ENCODE data around the gene MGAT5.

MGAT5 gene

DNA sequence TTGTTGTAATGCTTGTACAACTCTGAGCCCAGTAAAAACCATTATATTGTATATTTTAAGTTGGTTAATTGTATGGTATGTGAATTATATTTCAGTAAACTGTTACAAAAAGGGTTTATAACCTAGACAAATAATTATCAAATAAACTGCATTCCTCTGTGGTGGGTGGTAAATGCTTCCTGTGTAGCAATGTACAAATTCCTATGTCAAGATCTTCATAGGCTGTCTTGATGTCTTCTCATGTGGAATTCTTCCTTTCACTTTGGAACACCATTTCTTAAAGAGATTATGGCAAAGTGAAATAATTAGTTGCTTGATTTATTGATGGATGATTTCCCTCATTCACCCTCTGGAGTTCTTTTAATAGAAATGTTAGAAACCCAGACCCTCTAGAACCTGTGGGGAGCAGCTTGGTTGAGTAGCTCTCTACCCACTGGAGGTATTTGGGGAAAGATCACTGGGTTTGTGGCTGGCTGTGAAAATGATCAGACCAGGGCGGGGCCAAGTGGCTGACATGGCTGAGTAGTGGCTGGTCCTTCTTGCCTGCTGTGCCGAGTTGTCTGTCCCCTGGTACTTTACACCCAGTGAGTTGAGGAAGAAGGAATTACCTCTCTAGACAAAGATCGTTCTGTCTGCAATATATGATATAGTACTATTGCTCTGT is 22.4 kb upstream of the MGAT5 start:
- DNase-seq = no peak

DNA sequence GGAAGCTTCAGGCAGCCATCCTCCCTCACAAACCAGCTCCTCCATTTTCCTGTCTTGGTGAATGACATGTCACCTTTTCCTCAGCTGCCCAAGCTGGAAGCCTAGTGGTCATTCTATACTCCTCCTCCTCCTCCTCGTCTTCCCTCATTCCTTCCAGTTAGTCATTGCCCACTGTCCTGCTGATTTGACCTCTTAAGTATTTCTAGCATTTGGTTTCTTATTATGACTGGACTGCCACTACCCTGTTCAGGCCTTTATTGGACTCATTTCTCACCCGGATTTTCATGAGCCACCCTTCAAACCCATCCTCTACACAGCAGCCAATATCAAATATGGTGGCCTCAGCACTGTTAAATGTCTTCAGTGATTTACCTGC is 21.9 kb upstream of the MGAT5 start:
- no peak for DNase-seq

DNA sequence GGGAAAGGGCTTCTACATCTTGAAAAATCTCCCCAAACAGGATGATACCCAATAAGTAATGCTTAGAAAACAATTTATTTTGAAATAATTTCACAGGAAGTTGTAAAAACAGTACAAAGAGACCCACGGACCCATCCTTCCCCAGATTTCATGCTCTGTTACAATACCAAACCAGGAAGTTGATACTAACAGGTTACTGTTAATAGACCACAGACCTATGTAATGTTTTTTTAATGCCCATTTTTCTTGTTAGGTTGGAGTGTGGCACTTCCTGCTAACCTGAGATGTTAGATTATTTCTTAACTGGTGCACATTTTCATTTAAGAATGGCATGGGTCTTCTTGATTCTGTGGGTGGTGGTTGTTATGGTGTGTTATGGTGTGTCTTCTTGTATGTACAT is 21.4 kb upstream of the MGAT5 start:
- no peak for DNase-seq

DNA sequence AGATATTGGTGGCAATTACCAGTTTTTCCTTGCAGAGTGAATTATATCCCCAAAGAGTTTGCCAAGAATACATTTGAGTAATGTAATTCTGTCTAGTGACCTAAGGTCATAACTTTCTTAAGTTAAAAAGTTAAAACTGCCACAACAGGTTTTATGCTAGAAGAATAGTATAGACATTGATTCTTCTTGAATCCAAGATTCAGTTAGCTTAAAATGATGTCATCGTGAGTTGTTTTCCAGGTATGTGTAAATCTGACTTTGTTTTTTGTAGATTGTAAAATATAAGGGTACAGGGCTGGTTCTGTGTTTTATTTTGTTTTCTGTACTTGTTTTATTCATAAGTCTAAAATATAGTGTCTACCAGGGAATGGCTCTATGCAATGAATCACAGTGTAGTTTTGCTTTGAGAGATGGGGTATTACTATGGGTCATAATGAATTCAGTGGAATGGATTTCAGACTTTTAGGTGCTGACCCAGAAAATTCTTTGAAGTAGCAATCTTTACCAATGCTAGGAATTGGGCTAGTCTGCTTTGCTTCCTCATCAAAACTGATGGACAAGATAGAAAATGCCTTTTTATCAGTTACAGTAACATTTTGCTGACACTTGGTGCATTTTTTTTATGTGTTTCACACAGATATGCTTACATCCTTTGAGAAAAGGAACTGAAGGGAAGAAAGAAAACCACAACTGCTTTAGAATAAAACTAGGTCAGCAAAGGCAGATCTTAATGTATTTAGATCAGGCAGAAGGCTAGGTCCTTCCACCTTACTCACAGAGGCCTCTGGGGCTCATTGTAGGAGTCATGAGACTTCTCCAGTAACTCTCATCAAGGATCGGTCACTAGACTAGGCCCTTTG is 20.8 kb upstream of the MGAT5 start:
- DNase-seq = peak; percentile 53

DNA sequence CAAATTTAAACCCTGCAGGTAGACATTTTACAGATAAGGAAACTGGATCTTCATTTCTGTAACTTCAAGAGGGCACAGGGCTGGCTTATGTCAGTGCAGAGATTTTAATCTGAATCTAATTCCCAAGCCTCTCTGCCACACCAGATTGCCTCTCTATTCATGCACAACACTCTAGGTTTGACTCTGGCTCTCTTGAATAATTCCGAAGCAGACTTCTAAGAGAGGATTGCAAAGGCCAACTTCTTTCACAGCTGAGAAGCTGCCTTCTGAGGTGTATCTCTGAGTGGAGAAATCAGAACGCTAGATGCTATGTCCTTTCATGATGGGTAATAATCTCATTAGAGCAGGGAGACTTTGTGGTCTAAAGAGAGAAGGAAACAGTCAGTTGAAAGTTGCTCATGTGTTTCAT is 20.1 kb upstream of the MGAT5 start:
- DNase-seq = no peak

DNA sequence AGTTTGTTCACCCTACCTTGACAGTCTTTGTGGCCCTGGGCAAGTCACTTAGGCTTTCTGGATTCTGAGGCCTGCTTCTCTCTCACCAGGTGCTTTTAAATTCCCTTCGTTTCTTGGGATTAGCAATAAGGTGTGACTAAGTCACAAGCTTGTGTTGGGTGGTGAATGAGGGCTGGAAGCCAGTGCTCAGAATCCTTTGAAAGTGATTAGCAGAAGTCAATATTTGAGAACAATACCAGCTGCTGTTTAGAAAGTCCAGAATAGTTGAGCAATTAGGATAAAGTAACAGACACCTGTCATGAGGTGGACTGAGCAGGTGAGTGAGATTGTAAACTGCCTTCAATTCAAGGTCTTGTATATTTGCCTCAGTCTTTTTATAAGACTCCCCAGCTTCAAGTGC is 19.3 kb upstream of the MGAT5 start:
- no peak for DNase-seq

DNA sequence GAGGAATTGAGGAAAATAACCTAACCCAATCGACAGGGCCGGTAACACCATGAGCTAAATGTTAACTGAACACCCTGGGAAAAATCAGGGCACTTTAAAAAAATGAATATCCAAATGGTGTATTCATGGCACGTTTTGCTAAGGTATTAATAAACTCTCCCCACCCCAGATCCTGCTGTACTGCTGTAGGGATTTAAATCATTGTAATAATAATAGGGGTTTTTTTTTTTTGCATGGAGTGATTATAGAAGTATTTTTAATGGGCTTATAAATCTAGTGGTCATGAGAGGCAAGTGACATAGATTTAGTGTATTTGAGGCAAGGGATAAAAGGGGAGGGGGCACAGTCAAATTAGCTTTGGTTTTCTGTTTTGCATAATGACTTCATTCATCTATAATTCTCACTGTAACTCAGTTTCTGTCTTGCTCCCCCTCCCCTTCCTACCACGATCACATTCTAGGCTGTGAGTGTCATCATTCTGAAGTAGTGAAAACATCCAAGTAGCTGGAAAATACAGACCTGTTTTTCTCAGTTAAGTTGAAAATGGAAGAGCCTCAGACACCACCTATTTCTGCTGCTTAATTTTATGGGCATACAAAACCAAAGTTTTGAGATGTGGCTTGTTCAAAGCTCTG is 18.2 kb upstream of the MGAT5 start:
- no peak for DNase-seq

DNA sequence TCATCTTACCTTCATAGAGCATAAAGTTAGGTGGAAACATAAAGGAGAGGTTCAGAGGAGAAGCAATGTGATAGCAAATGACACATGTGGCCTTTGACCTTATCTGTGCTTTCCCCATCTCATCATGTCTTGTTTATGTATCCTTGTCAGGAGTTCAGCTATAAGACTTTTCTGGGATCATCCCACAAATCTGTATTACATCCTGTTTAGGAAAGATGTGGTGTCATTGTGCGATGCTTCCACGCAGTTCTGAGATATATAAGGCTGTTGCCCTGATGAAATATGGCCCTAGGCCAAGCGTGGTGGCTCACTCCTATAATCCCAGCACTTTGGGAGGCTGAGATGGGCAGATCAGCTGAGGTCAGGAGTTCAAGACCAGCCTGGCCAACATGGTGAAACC is 15.5 kb upstream of the MGAT5 start:
- DNase-seq = no peak

DNA sequence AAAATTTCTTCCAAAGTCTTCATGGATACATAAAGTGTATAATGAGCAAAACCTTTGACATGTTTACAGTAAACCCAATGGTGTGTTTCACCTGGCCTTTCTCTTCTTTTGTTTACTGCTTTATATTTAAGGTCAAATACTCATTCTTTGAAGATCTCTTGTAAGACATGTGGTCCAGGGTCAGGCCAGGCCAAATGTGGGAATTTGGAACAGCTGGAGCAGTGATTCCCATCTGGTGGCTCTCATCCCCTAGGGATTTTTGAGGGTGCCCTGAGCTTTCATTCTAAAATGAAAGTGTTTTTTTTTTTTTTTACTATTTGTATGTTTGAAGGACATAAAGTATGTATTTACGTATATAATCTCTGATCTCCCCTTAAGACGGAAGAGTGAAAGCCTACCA is 13.8 kb upstream of the MGAT5 start:
- no peak for DNase-seq

DNA sequence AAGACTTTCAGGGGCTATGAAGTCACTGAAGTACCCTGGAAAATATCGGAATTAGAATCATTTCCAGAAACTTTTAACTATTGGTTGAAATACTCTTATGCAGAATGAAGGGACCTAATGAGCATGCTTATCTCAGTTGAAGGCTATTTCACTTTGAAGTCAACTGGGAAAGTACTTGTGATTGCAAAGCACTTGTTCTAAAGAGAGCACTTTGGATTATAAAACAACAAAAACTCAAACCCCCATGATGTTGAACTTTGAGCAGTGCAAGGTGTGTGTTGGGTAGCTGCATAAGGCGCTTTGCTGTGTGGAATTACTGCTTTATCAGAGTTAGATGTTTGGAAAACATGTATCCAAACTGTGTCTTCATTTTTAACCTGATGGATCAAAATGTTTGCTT is 12.0 kb upstream of the MGAT5 start:
- DNase-seq = no peak

DNA sequence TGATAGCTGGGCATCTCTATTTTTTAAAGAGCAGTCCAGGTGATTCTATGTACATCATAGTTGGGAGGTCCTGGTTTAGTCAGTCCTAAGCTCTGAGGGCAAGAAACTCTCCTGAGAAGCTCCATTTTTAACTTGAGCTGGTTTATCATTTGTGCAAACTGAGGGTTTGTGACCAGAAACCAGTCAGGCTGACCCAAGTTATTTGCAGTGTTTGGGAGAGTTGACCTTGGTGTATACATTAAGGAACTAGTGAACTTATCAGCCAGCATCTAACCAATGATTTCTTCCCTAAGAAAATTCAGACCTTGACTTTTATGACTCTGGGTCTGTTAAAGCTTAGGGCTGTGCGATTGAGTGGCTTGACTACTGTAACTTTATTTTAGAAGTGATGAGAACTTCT is 10.6 kb upstream of the MGAT5 start:
- DNase-seq = no peak

DNA sequence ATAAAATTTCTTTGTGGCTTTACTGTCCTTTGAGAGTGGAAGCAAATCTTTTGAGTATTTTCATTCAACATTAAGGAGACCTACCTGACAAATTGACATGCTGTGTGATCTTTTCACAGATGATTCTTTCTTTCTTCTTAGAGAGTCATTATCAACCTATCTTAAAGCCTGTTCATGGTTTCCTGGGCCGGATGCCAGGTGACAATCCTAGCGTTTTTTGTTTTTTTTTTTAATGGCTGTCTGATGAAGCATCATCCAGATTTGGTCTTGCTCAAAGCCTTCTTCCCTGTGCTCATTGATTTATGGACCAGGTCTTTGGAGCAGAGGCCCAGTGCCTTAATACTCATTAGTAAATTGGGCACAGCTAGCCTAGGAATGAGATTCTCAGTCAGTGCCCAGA is 9.8 kb upstream of the MGAT5 start:
- peak; percentile 67 for DNase-seq

DNA sequence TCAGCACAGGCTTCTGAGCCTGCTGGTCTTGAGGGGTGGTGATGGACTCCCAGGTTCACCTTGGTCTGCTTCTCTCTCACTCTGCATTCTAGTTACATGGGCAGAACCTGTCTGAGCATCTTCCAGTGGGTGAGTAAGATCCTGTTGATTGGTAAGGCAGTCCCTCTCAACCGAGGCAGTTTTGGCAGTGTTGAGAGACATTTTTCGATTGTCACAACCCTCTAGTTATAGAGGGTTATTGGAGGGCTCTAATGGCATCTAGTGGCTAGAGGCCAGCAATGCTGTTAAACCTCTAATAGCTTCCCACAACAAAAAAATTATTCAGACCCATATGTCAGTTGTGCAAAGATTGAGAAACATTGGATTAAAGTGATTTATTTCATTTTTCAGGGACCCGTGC is 9.3 kb upstream of the MGAT5 start:
- DNase-seq = peak; percentile 33

DNA sequence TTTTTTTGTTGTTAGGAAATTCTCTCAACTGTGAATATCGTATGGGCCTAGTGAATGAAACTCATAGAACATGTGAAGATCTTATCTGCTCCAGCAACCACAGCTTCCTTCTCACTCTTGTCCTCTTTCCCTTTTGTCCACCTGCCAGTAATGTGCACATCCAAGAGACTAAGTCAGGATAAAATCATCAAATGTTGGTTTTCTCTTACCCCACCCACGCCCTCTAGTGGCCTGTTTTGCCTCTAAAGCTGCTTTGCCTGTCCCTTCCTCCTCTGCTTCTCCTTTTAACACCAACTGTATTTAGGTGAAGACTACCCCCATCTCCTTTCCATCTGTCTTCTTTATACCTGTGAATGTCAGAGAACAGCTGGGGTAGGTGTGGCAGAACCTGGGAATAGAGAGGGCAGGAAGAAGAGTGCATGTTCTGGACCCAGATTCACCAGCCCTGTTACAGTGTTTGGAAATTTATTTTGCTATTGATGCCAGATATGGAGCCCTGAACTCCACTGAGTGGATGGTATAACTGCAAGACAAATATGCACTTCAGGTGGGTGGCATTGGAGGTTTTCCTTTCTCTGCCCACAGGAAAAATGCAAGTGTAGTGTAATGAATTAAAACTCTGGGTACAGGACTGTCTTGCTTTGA is 8.4 kb upstream of the MGAT5 start:
- peak; percentile 88 for DNase-seq

DNA sequence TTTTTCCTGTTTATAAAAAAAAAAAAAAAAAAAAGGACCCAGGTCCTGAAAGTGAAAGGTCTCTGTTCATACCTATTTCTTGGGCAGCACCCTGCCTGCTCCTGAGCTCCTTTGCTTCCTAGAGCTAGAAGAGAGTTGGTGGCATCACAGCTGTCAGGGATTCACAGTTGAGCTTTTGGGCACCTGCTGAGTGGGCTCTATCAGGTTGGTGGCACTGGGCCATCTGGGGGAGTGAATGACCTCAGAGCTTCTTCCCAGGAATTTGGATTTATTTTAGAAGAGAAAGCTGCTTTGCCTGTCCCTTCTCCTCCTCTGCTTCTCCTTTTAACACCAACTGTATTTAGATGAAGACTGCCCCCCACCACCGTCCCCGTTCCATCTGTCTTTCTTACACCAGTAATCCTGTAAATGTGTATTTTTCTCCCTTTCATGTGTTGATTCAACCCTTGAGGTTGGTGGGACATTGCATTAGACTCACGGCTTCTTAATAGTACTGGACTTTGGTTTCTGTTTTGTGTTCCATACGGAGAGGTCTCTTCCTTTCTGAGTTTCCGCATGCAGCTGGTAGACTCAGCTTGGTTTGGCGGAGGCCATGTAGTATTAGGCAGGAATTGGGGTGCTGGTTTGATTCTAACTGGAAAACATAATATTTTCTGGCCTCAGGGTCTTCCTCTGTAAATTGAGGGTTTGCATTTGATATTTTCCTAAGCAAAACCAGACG is 7.6 kb upstream of the MGAT5 start:
- no peak for DNase-seq

DNA sequence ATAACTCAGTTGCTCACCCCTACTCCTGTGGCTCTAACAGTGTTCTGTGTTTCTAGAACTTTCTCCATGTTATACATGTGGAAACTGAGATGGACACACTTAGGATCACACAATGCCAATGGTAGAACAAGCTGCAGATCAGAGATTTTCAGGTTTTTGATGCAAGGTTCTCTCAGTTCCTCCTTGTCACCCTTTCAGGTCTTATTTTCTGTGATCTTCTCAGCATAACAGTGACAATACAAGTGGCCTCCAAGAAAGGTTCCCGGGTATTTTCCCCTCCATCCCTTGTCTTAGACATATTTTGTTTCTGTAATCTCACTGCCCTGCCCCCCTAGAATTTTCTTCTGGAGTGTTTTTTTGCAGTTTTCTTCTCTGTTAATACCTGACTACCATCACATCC is 6.2 kb upstream of the MGAT5 start:
- DNase-seq = no peak

DNA sequence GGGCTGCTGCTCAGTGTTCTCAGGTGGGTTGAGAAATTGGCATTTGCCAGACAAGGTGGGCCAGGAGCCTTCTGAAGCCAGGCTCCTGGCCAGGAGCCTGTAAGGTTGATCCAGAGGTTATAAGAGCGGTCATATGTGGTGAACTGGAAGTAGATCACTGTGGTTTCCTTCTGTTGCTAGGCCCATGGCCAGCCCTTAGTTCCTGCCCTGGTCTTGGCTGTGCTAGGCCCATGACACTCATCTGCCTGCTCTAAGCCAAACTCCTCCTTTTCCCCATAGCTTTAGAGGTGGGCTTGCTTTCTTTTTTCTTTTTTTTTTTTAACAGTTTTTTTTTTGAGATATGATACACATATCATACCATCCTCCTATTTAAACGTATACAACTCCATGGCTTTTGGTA is 5.0 kb upstream of the MGAT5 start:
- DNase-seq = no peak

DNA sequence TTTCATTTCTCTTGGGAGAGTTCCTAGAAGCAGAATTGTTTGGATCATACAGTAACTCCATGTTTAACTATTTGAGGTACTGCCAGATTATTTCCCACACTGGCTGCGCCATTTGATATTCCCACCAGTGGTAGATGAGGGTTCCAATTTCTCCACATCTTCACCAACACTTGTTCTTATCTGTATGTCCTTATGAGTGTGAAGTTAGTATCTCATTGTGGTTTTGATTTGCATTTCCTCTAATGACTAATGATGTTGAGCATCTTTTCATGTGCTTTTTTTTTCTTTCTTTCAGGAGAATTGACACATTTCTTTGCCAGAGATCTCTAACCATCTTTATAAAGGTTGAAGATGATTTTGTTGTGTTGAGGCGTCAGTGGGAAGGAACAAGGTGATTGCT is 4.1 kb upstream of the MGAT5 start:
- DNase-seq = no peak

DNA sequence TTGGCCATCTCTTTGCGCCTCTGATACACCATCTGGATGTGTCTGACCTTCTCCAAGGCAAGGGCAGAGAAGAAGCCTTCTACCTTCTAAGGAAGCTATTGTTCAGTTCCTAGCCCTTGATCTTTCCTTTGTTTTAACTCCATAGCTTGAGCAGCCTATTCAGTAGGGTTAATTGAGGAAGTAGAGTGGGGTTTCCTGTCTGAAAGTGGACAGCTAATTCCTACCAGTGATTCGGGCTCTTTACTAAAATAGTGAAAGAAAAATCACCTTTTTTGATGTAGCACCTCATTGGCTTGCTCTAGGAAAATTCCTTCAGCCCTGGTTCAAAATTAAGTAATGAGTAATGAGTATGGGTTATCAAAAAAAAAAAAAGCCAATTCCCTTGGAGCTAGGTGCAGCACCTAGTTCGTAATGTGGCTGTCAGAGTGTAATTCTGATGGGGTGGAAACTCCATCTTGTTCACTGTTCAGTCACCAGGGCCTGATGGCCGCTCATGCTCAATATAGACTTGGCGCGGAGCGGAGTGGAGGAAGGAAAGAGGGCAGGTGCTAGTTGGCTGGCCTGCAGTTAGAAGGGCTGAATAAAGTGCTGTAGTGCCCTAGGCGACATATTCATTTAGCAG is 2.9 kb upstream of the MGAT5 start:
- no peak for DNase-seq

DNA sequence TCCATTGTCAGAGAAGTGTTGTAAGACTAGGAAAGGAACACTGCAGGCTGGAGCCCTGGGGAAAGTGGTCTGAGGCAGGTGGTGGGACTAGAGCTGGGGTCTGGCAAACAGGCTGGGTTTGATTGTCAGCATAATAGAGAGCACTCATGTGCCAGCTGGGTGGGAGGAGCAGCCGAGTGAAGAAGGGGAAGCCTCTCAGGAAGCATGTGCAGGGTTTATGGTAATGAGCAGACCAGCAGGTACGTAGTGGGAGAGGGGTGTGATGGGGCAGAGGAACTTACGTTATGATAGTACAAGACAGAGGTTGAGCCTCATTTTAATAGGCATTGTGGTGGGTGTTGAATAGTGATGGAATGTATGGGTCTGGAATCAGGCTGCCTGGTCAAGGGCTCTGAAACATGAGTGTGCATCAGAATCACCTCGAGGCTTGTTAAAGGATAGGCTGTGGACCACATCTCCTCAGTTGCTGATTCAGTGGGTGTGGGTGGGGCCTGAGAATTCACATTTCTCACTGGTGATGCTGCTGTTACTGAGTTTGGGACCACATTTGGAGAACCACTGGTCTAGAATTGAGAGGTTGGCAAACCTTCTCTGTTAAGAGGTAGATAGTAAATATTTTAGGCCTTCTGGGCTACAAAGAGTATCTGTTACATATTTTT is 1.7 kb upstream of the MGAT5 start:
- DNase-seq = peak; percentile 32

DNA sequence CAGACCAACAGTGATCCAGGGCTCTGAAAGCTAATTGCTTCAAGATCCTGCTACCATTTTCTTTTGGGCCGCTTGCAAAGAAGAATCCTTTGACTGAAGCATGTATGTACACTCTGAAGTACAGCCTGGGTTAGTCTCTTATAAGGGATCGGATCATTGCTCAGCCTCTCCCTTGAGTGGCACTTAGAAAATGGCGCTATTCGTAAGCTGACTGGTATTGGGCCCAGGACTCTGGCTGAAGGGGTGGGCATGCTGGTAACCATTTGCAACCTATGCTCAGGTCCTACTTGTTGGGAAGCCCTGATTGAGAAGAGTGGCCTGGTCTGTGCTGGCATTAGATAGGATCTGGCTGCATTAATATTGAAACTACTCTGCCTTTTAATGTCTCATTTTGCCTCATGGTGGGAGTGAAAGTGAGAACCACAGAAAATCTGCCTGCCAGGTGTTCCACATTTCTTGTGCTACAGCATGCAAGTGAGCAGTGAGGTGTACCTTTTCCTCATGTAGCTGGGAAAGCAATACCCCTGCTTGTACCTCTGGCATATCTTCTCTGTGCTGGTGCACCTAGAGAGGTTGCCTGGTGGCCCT is 661 bp upstream of the MGAT5 start:
- no peak for DNase-seq

DNA sequence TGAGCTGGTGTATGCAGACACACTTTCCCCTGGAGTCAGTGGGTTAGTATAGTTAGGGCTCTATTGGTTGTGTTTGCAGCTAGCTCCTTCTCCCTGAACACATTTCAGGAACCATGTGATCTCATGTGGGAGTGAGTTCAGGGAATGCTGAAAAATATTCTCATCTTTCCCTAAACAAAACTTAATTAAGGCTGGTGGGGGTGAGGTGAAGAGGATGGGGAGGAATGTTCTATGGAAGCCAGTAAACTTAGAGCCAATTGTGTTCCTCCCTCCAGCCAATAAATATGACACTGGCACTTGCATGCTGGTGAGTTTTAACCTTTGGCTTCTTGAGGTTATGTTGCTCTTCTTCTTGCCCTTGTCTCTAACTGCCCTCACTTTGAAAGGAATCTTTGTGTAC is 952 bp downstream of the MGAT5 start:
- no peak for DNase-seq
